GM12878 (cell line): ENCODE results near the gene UGGT2. TPM values are rescaled to one million over a fixed set of nuclear protein-coding genes. Genes with fewer than 3 reads are reported as not detected.

Experiments
- ATAC-seq: fragments of 200-7000 bp; cut with Tn5 transposase; 3 replicates; pipeline ENCODE4 v1.9.1; 2020; ENCODE audit warnings: mild to moderate bottlenecking, moderate library complexity
- BruUV-seq: library from RNA; stranded (reverse); fragments of 400-500 nt; replicated peaks from 2 replicates; lab custom pipeline; 2021; lab: Mats Ljungman, UMichigan
- CTCF ChIA-PET: fragments of 300-600 bp; sonication (Branson Sonifier 250); formaldehyde crosslinking; extraction: SDS; loops from one replicate; lab custom pipeline; 2021; ENCODE audit warnings: inconsistent platforms; lab: Yijun Ruan, JAX
- POLR2A ChIA-PET: fragments of 350-600 bp; formaldehyde crosslinking; extraction: SDS; loops from one replicate; lab custom pipeline; 2021; ENCODE audit warnings: inconsistent platforms; lab: Charles Lee
- RAD21 ChIA-PET: fragments of 300-600 bp; sonication (Branson Sonifier 250); formaldehyde crosslinking; loops from one replicate; lab custom pipeline; 2023; ENCODE audit warnings: antibody characterized with exemption; ENCODE audit not compliant: unreplicated experiment; lab: Charles Lee
- SMC1A ChIA-PET: fragments of 300-600 bp; sonication (Branson Sonifier 250); formaldehyde crosslinking; loops from one replicate; lab custom pipeline; 2023; ENCODE audit not compliant: unreplicated experiment, uncharacterized antibody; lab: Charles Lee
- DNase-seq: peaks from one replicate; pipeline ENCODE4 v3.0.0-alpha.2; 2011; ENCODE audit warnings: low read depth, low spot score
- FAIRE-seq: peaks from 3 replicates; lab custom pipeline; 2011; peaks lifted over from hg19 to GRCh38; lab: Jason Lieb, UNC
- H2AFZ ChIP-seq: 2 replicates; pipeline ENCODE4 v1.6.0; 2011; ENCODE audit warnings: low read depth, low read length, control low read depth; ENCODE audit not compliant: control insufficient read depth
- H3K27ac ChIP-seq: 2 replicates; pipeline ENCODE4 v1.5.1; 2011; ENCODE audit warnings: control low read depth; ENCODE audit not compliant: control insufficient read depth, insufficient read depth
- H3K27me3 ChIP-seq, 2 experiments: replicated peaks in 1 of 2; 2 replicates each; pipeline versions ENCODE4 v1.6.0 to v1.6.1; 2011; ENCODE audit warnings: low read length in 1 of 2; ENCODE audit not compliant: control insufficient read depth in 2 of 2, insufficient read depth in 2 of 2
- H3K36me3 ChIP-seq, 2 experiments: 2 replicates each; pipeline ENCODE4 v1.5.1; 2011; ENCODE audit warnings: low read length in 1 of 2; ENCODE audit not compliant: control insufficient read depth in 2 of 2, insufficient read depth in 2 of 2
- H3K4me1 ChIP-seq: 2 replicates; pipeline ENCODE4 v1.6.1; 2011; ENCODE audit warnings: mild to moderate bottlenecking, low read length, moderate library complexity, mixed read lengths; ENCODE audit not compliant: control insufficient read depth, insufficient read depth
- H3K4me2 ChIP-seq: 2 replicates; pipeline ENCODE4 v1.6.0; 2011; ENCODE audit warnings: control low read depth; ENCODE audit not compliant: control insufficient read depth, insufficient read depth
- H3K4me3 ChIP-seq: fragments of 200-600 bp; sonication (generic); 2 replicates; pipeline ENCODE4 v1.5.1; 2016
- H3K79me2 ChIP-seq: 2 replicates; pipeline ENCODE4 v1.6.0; 2011; ENCODE audit warnings: low read length; ENCODE audit not compliant: control insufficient read depth, insufficient read depth
- H3K9ac ChIP-seq: 2 replicates; pipeline ENCODE4 v1.8.0; 2011; ENCODE audit warnings: low read length, control low read depth, mixed read lengths; ENCODE audit not compliant: control insufficient read depth, insufficient read depth
- H3K9me3 ChIP-seq: replicated peaks from 3 replicates; pipeline ENCODE4 v1.5.1; 2011; ENCODE audit warnings: mild to moderate bottlenecking, low read length; ENCODE audit not compliant: control insufficient read depth, insufficient read depth
- H4K20me1 ChIP-seq: 2 replicates; pipeline ENCODE4 v1.6.0; 2011; ENCODE audit not compliant: control insufficient read depth, insufficient read depth
- DPF2 ChIP-seq: fragments of 450-650 bp; IDR thresholded peaks from 2 replicates; pipeline ENCODE4 v1.6.1; 2017; ENCODE audit warnings: mild to moderate bottlenecking
- FOXK2 ChIP-seq: fragments of 450-650 bp; IDR thresholded peaks from 2 replicates; pipeline ENCODE4 v1.6.1; 2017; ENCODE audit warnings: mild to moderate bottlenecking, moderate library complexity
- MTA3 ChIP-seq: IDR thresholded peaks from 2 replicates; pipeline ENCODE4 v1.6.1; 2012; ENCODE audit warnings: low read length, inconsistent platforms, borderline replicate concordance
- MYC ChIP-seq: IDR thresholded peaks from 2 replicates; pipeline ENCODE4 v1.6.1; 2011; ENCODE audit warnings: mild to moderate bottlenecking, low read length, moderate library complexity, inconsistent platforms; ENCODE audit not compliant: insufficient read depth, insufficient replicate concordance, insufficient read length, severe bottlenecking
- NRF1 ChIP-seq: conservative IDR thresholded peaks from 2 replicates; pipeline ENCODE4 v1.6.1; 2011; ENCODE audit warnings: mild to moderate bottlenecking, low read depth, low read length, improper control_type of control experiment
- POLR2A ChIP-seq: IDR thresholded peaks from 2 replicates; pipeline ENCODE4 v1.6.1; 2011; ENCODE audit warnings: low read depth, mild to moderate bottlenecking, low read length
- POU2F2 ChIP-seq: IDR thresholded peaks from 3 replicates; pipeline ENCODE4 v1.6.1; 2011; ENCODE audit warnings: low read depth, mild to moderate bottlenecking, low read length, borderline replicate concordance
- PRDM15 ChIP-seq: fragments of 450-650 bp; formaldehyde crosslinking; IDR thresholded peaks from 2 replicates; pipeline ENCODE4 v1.4.0; 2020; ENCODE audit warnings: mild to moderate bottlenecking, moderate library complexity
- RAD21 ChIP-seq: IDR thresholded peaks from 2 replicates; pipeline ENCODE4 v1.6.1; 2011; ENCODE audit warnings: mild to moderate bottlenecking, low read depth, low read length, moderate library complexity; ENCODE audit not compliant: insufficient read depth
- RBBP5 ChIP-seq: fragments of 200-600 bp; sonication (generic); conservative IDR thresholded peaks from 2 replicates; pipeline ENCODE4 v1.6.1; 2016
- SMAD1 ChIP-seq: fragments of 450-650 bp; IDR thresholded peaks from 2 replicates; pipeline ENCODE4 v1.6.1; 2018; ENCODE audit warnings: mild to moderate bottlenecking, low read depth; ENCODE audit not compliant: partially characterized antibody
- SP1 ChIP-seq: IDR thresholded peaks from one replicate; pipeline ENCODE4 v1.6.1; 2011; ENCODE audit warnings: low read depth, low read length
- STAT1 ChIP-seq: fragments of 450-650 bp; conservative IDR thresholded peaks from 2 replicates; pipeline ENCODE4 v1.6.1; 2014; ENCODE audit warnings: antibody characterized with exemption, mild to moderate bottlenecking
- TBL1XR1 ChIP-seq: IDR thresholded peaks from 2 replicates; pipeline ENCODE4 v1.6.1; 2012; ENCODE audit warnings: low read depth, low read length, improper control_type of control experiment
- ZNF24 ChIP-seq: fragments of 450-650 bp; IDR thresholded peaks from 2 replicates; pipeline ENCODE4 v1.6.1; 2017; ENCODE audit warnings: antibody characterized with exemption, mild to moderate bottlenecking
- ZNF592 ChIP-seq: fragments of 450-650 bp; IDR thresholded peaks from 2 replicates; pipeline ENCODE4 v1.6.1; 2017; ENCODE audit warnings: mild to moderate bottlenecking, moderate library complexity
- whole genome bisulfite sequencing: methylation state at CpG from one replicate; pipeline ENCODE4 v1.1.6; 2016; ENCODE audit warnings: low lambda C conversion rate; ENCODE audit not compliant: insufficient replicate concordance, insufficient coverage; ENCODE audit errors: missing lambda C conversion rate; 5-methylcytosine and 5-hydroxymethylcytosine counted together
- in situ Hi-C: fragments of 300-500 bp; cut with MboI; formaldehyde crosslinking; loops from 9 replicates; pipeline ENCODE4 v1.14.3; 2018; ENCODE audit warnings: mixed read lengths
- intact Hi-C: fragments of 100-400 bp; cut with micrococcal nuclease; formaldehyde crosslinking; loops from one replicate; pipeline ENCODE4 v1.14.2; 2022; ENCODE audit not compliant: unreplicated experiment
- polyA plus RNA-seq, 11 experiments: library from polyadenylated mRNA; depleted of rRNA in 4 of 11; unstranded in 6 of 11; stranded (reverse) in 5 of 11; fragments of >200 nt; fragmentation: Nextera tagmentation in 4 of 11; fragmentation: Illumina TruSeq in 1 of 11; extraction: Ambion mirVana in 4 of 11; extraction: Trizol in 1 of 11; gene quantifications; 1 replicate in 1 of 11; 2 replicates in 10 of 11; pipeline versions ENCODE4 v1.2.1 to v1.2.3, GENCODE V29; 2011 to 2016; ENCODE audit warnings: inconsistent platforms in 2 of 11, missing spikeins in 2 of 11, low read depth in 1 of 11
- total RNA-seq, 4 experiments: library from RNA; depleted of rRNA in 3 of 4; stranded (reverse); fragments of >200 nt in 3 of 4; fragmentation: Illumina TruSeq in 1 of 4; extraction: Trizol in 1 of 4; gene quantifications; 2 replicates each; pipeline versions ENCODE4 v1.2.1 to v1.2.3, GENCODE V29; 2013 to 2021

Gene UGGT2
- total and polyA plus RNA-seq, 10 of the 15 experiments (the other 5 are each of a cell fraction or from before 2014, with no cell fraction given) = 4.9 to 29.0 (median 17.3) TPM

DNA sequence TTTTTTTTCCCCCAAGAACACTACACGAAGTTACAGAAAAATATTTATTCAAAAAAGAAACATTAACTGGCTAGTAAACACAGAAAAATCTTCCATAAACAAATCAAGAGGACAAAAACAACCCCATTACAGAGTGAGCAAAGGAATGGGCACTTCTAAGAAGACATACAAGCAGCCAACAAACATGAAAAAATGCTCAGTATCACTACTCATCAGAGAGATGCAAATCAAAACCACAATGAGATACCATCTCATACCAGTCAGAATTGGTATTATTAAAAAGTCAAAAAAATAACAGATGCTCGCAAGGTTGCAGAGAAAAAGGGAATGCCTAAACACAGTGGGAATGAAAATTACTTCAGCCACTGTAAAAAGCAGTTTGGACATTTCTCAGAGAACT is 131.7 kb downstream of the UGGT2 start:
- WGBS = 16% methylated on average over 2 of the region's 2 CpGs
- SMC1A ChIA-PET = no interaction called here
- no peaks in the 10 kb centered on the region for H3K36me3 ChIP-seq
- POLR2A ChIA-PET = no interaction called here
- H3K79me2 ChIP-seq = no peaks in the 10 kb centered on the region
- RAD21 ChIA-PET = no interaction called here
- H3K27ac ChIP-seq = no peak overlapping the region
- no peak for FAIRE-seq
- H3K4me3 ChIP-seq = no peak overlapping the region
- no peak for DNase-seq
- CTCF ChIA-PET = no interaction called here
- H3K4me2 ChIP-seq = no peak overlapping the region
- ATAC-seq = peak; percentile 67
- H2AFZ ChIP-seq = no peak overlapping the region
- intact Hi-C loops = no loop called here
- no peaks in the 10 kb centered on the region for H4K20me1 ChIP-seq
- BruUV-seq = no TSS peak
- no peaks in the 10 kb centered on the region; the same call in 1 of the 3 replicates for H3K9me3 ChIP-seq
- no peaks in the 10 kb centered on the region for H3K4me1 ChIP-seq
- TF ChIP-seq RAD21 (no peak), RBBP5 (no peak), ZNF24 (no peak), STAT1 (no peak), SP1 (no peak), MYC (no peak), DPF2 (no peak), NRF1 (no peak), TBL1XR1 (no peak), PRDM15 (no peak), POLR2A (no peak), FOXK2 (no peak), ZNF592 (no peak), POU2F2 (no peak), SMAD1 (no peak), MTA3 (no peak)
- no peaks in the 10 kb centered on the region for H3K27me3 ChIP-seq
- in situ Hi-C loops = no loop called here
- no peak overlapping the region for H3K9ac ChIP-seq
